Testis (tissue), 2 donors: ENCODE measurements around the gene MFSD12.

Experiments
- CTCF ChIP-seq, 3 experiments: fragments of 450-650 bp in 2 of 3; fragments of 200-600 bp in 1 of 3; sonication (generic) in 1 of 3; IDR thresholded peaks; one replicate each; pipeline ENCODE4 v1.5.1; 2016 to 2019; ENCODE audit warnings: antibody characterized with exemption in 3 of 3, mild to moderate bottlenecking in 2 of 3, moderate library complexity in 1 of 3
- POLR2A ChIP-seq: fragments of 450-650 bp; IDR thresholded peaks from one replicate; pipeline ENCODE4 v1.6.1; 2017; ENCODE audit warnings: antibody characterized with exemption, mild to moderate bottlenecking, moderate library complexity

- TF ChIP-seq CTCF (IDR thresholded peaks at IDR 0.05): no peak
- no peak for TF ChIP-seq POLR2A
These were observed 1.5 kb downstream of the MFSD12 start for GRCh38 chr19:3555653-3556422.
